Measurements from ENCODE around the gene MUC5B.

- TF ChIP-seq CTCF (IDR thresholded peaks at IDR 0.05) (no peak), POLR2A (IDR thresholded peaks at IDR 0.05) (no peak)
Observed at GRCh38 chr11:1240771-1241170, 17.9 kb downstream of the MUC5B start.

All from esophagus squamous epithelium (tissue), 4 donors.